ENCODE data around the gene BBS9. TPM values are rescaled to one million over a fixed set of nuclear protein-coding genes. Genes with fewer than 3 reads are reported as not detected.

The BBS9 gene
- total RNA-seq, 1 donor from 2014 or later, result 33.0 TPM

GRCh38 chr7:33411020-33411419 lies 281.7 kb downstream of the BBS9 start:
- Mint-ChIP-seq H3K27me3 (ENCODE audit: unreplicated experiment) (no peaks in the 10 kb centered on the region), H3K9me3 (ENCODE audit: unreplicated experiment) (no peaks in the 10 kb centered on the region), H3K27ac (ENCODE audit: unreplicated experiment) (no peak overlapping the region), H3K4me1 (ENCODE audit: unreplicated experiment) (no peaks in the 10 kb centered on the region), H3K4me3 (ENCODE audit: unreplicated experiment) (no peak overlapping the region), H3K36me3 (ENCODE audit: low read depth, unreplicated experiment) (peaks cover 21% of the 10 kb centered on the region)
- TF ChIP-seq CTCF (IDR thresholded peaks at IDR 0.05; ENCODE audit: unreplicated experiment), result no peak
- DNase-seq (ENCODE audit: low spot score), result no peak

- no peak overlapping the region for H3K4me3 Mint-ChIP-seq (ENCODE audit: unreplicated experiment)
- peaks cover 9% of the 10 kb centered on the region for H3K36me3 Mint-ChIP-seq (ENCODE audit: low read depth, unreplicated experiment)
- H3K4me1 Mint-ChIP-seq (ENCODE audit: unreplicated experiment), result no peaks in the 10 kb centered on the region
- H3K9me3 Mint-ChIP-seq (ENCODE audit: unreplicated experiment), result no peaks in the 10 kb centered on the region
- H3K27me3 Mint-ChIP-seq (ENCODE audit: unreplicated experiment), result no peaks in the 10 kb centered on the region
- TF ChIP-seq CTCF (IDR thresholded peaks at IDR 0.05; ENCODE audit: unreplicated experiment), result no peak
- no peak overlapping the region for H3K27ac Mint-ChIP-seq (ENCODE audit: unreplicated experiment)
- no peak for DNase-seq (ENCODE audit: low spot score)
Measured at GRCh38 chr7:33412331-33412730, 283.0 kb downstream of the BBS9 start.

GRCh38 chr7:33418251-33418701 lies 288.9 kb downstream of the BBS9 start:
- no peaks in the 10 kb centered on the region for H3K36me3 Mint-ChIP-seq (ENCODE audit: low read depth, unreplicated experiment)
- H3K27ac Mint-ChIP-seq (ENCODE audit: unreplicated experiment), result no peak overlapping the region
- no peak for DNase-seq (ENCODE audit: low spot score)
- no peak overlapping the region for H3K4me3 Mint-ChIP-seq (ENCODE audit: unreplicated experiment)
- TF ChIP-seq CTCF (IDR thresholded peaks at IDR 0.05; ENCODE audit: unreplicated experiment), result no peak
- H3K4me1 Mint-ChIP-seq (ENCODE audit: unreplicated experiment), result no peaks in the 10 kb centered on the region
- no peaks in the 10 kb centered on the region for H3K9me3 Mint-ChIP-seq (ENCODE audit: unreplicated experiment)
- no peaks in the 10 kb centered on the region for H3K27me3 Mint-ChIP-seq (ENCODE audit: unreplicated experiment)

GRCh38 chr7:33420311-33420940 lies 291.1 kb downstream of the BBS9 start:
- no peak for DNase-seq (ENCODE audit: low spot score)
- no peak overlapping the region for H3K27ac Mint-ChIP-seq (ENCODE audit: unreplicated experiment)
- no peaks in the 10 kb centered on the region for H3K4me1 Mint-ChIP-seq (ENCODE audit: unreplicated experiment)
- TF ChIP-seq CTCF (IDR thresholded peaks at IDR 0.05; ENCODE audit: unreplicated experiment), result no peak
- no peaks in the 10 kb centered on the region for H3K27me3 Mint-ChIP-seq (ENCODE audit: unreplicated experiment)
- H3K36me3 Mint-ChIP-seq (ENCODE audit: low read depth, unreplicated experiment), result no peaks in the 10 kb centered on the region
- H3K9me3 Mint-ChIP-seq (ENCODE audit: unreplicated experiment), result no peaks in the 10 kb centered on the region
- no peak overlapping the region for H3K4me3 Mint-ChIP-seq (ENCODE audit: unreplicated experiment)

- H3K27me3 Mint-ChIP-seq (ENCODE audit: unreplicated experiment), result no peaks in the 10 kb centered on the region
- no peak overlapping the region for H3K27ac Mint-ChIP-seq (ENCODE audit: unreplicated experiment)
- H3K9me3 Mint-ChIP-seq (ENCODE audit: unreplicated experiment), result no peaks in the 10 kb centered on the region
- TF ChIP-seq CTCF (IDR thresholded peaks at IDR 0.05; ENCODE audit: unreplicated experiment), result no peak
- no peaks in the 10 kb centered on the region for H3K4me1 Mint-ChIP-seq (ENCODE audit: unreplicated experiment)
- H3K4me3 Mint-ChIP-seq (ENCODE audit: unreplicated experiment), result no peak overlapping the region
- no peaks in the 10 kb centered on the region for H3K36me3 Mint-ChIP-seq (ENCODE audit: low read depth, unreplicated experiment)
- no peak for DNase-seq (ENCODE audit: low spot score)
Measured at GRCh38 chr7:33421429-33421828, 292.1 kb downstream of the BBS9 start.

Measured in endothelial cell (in vitro differentiated cells).